Neural cell (in vitro differentiated cells): Measurements from ENCODE around the gene RAF1. TPM values are rescaled to one million over a fixed set of nuclear protein-coding genes. Genes with fewer than 3 reads are reported as not detected.
"Not testable (repeated sequence)": the region's sequence is repeated elsewhere in the genome, so short reads cannot be mapped to it uniquely, and the experiment has no call there.

Experiments
- H2AFZ ChIP-seq: fragments of 200-600, 300-800 bp; sonication (generic), shearing (Covaris generic); 2 replicates; pipeline ENCODE4 v1.6.0; 2014; ENCODE audit warnings: low read depth, mild to moderate bottlenecking, antibody characterized with exemption, low read length, moderate library complexity
- H3F3A ChIP-seq: fragments of 200-600 bp; shearing (Covaris generic); 2 replicates; pipeline ENCODE4 v1.6.1; 2016; ENCODE audit warnings: mild to moderate bottlenecking, moderate library complexity, mixed read lengths, antibody characterized with exemption, low read length; ENCODE audit not compliant: insufficient read depth, poor library complexity, severe bottlenecking
- H3K27ac ChIP-seq: fragments of 200-600, 300-800 bp; sonication (generic), shearing (Covaris generic); 2 replicates; pipeline ENCODE4 v1.5.1; 2014; ENCODE audit warnings: mild to moderate bottlenecking, low read length, moderate library complexity
- H3K27me3 ChIP-seq: fragments of 300-800, 200-600 bp; sonication (generic), shearing (Covaris generic); 2 replicates; pipeline ENCODE4 v1.6.0; 2014; ENCODE audit warnings: mild to moderate bottlenecking, low read depth, low read length, moderate library complexity; ENCODE audit not compliant: insufficient read depth
- H3K36me3 ChIP-seq: fragments of 300-800, 200-600 bp; sonication (generic), shearing (Covaris generic); 2 replicates; pipeline ENCODE4 v1.5.1; 2014; ENCODE audit warnings: mild to moderate bottlenecking, antibody characterized with exemption, low read length, moderate library complexity; ENCODE audit not compliant: insufficient read depth
- H3K4me2 ChIP-seq: fragments of 300-800, 200-600 bp; sonication (generic), shearing (Covaris generic); 2 replicates; pipeline ENCODE4 v1.6.0; 2014; ENCODE audit warnings: mild to moderate bottlenecking, low read length
- H3K4me3 ChIP-seq: fragments of 300-800, 200-600 bp; sonication (generic), shearing (Covaris generic); 2 replicates; pipeline ENCODE4 v1.5.1; 2014; ENCODE audit warnings: mild to moderate bottlenecking, low read length, moderate library complexity
- H3K79me2 ChIP-seq: fragments of 200-600 bp; shearing (Covaris generic); replicated peaks from 2 replicates; pipeline ENCODE4 v1.6.0; 2014; ENCODE audit warnings: mild to moderate bottlenecking, low read length, moderate library complexity; ENCODE audit not compliant: insufficient read depth
- H3K9ac ChIP-seq: fragments of 300-800, 200-600 bp; sonication (generic), shearing (Covaris generic); 2 replicates; pipeline ENCODE4 v1.6.1; 2016; ENCODE audit warnings: mild to moderate bottlenecking, low read length, mixed read lengths
- H3K9me2 ChIP-seq: fragments of 200-600 bp; shearing (Covaris generic); 2 replicates; pipeline ENCODE4 v1.6.1; 2016; ENCODE audit warnings: mild to moderate bottlenecking, low read length, mixed read lengths; ENCODE audit not compliant: insufficient read depth
- H3K9me3 ChIP-seq: fragments of 200-600, 300-800 bp; sonication (generic), shearing (Covaris generic); 2 replicates; pipeline ENCODE4 v1.6.1; 2016; ENCODE audit warnings: mild to moderate bottlenecking, mixed run types, low read length, moderate library complexity, mixed read lengths
- H4K20me1 ChIP-seq: fragments of 200-600 bp; shearing (Covaris generic); 2 replicates; pipeline ENCODE4 v1.6.1; 2016; ENCODE audit warnings: mild to moderate bottlenecking, mixed run types; ENCODE audit not compliant: insufficient read depth
- EP300 ChIP-seq: fragments of 450-650 bp; conservative IDR thresholded peaks from 2 replicates; pipeline ENCODE4 v1.6.1; 2014; ENCODE audit warnings: antibody characterized with exemption, mild to moderate bottlenecking, moderate library complexity; ENCODE audit not compliant: poor library complexity, severe bottlenecking
- EZH2 ChIP-seq: fragments of 200-600, 300-800 bp; shearing (Covaris generic), sonication (generic); IDR thresholded peaks from 2 replicates; pipeline ENCODE4 v1.6.1; 2014; ENCODE audit warnings: antibody characterized with exemption, low read length, borderline replicate concordance, mild to moderate bottlenecking; ENCODE audit not compliant: insufficient read depth, poor library complexity, severe bottlenecking
- MXI1 ChIP-seq: fragments of 450-650 bp; conservative IDR thresholded peaks from 2 replicates; pipeline ENCODE4 v1.6.1; 2014; ENCODE audit warnings: antibody characterized with exemption, mild to moderate bottlenecking; ENCODE audit not compliant: poor library complexity, severe bottlenecking
- POLR2AphosphoS5 ChIP-seq: IDR thresholded peaks from 2 replicates; pipeline ENCODE4 v1.6.1; 2012
- RAD21 ChIP-seq: fragments of 450-650 bp; conservative IDR thresholded peaks from 2 replicates; pipeline ENCODE4 v1.6.1; 2014; ENCODE audit warnings: antibody characterized with exemption, mild to moderate bottlenecking, moderate library complexity
- SMC3 ChIP-seq: fragments of 450-650 bp; conservative IDR thresholded peaks from 2 replicates; pipeline ENCODE4 v1.6.1; 2014; ENCODE audit warnings: antibody characterized with exemption, mild to moderate bottlenecking, moderate library complexity; ENCODE audit not compliant: poor library complexity
- TAF1 ChIP-seq: IDR thresholded peaks from 2 replicates; pipeline ENCODE4 v1.6.1; 2012; ENCODE audit warnings: low read depth
- polyA plus RNA-seq: library from polyadenylated mRNA; depleted of rRNA; stranded (reverse); fragments of >200 nt; gene quantifications from 2 replicates; pipeline ENCODE4 v1.2.3, GENCODE V29; 2014
- TF ChIP-seq, protein P1 (sequence below): fragments of 450-650 bp; IDR thresholded peaks from 2 replicates; pipeline ENCODE4 v1.5.1; 2014; ENCODE audit warnings: antibody characterized with exemption, mild to moderate bottlenecking, moderate library complexity; ENCODE audit not compliant: poor library complexity, severe bottlenecking
- TF ChIP-seq, protein P2 (sequence below): IDR thresholded peaks from 2 replicates; pipeline ENCODE4 v1.6.1; 2012; ENCODE audit warnings: borderline replicate concordance

RAF1 gene
- polyA plus RNA-seq, 1 donor from 2014 or later = 215 TPM

DNA sequence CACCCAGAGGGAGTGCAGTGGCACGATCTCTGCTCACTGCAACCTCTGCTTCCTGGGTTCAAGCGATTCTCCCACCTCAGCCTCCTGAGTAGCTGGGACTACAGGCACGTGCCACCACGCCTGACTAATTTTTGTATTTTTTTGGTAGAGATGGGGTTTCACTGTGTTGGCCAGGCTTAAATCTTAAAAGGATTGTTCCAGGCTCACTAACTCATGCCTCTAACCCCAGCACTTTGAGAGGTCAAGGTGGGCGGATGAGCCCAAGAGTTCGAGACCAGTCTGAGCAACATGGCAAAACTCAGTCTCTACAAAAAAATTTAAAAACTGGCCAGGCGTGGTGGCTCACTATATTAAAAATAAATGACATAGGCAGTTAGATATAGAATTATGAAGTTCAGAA lies 33.1 kb downstream of the RAF1 start:
- H3K9ac ChIP-seq, H3K27ac ChIP-seq, H2AFZ ChIP-seq, H3K4me3 ChIP-seq, H3K36me3 ChIP-seq, H3K9me3 ChIP-seq, H3F3A ChIP-seq, H3K4me2 ChIP-seq, H4K20me1 ChIP-seq, H3K27me3 ChIP-seq, H3K9me2 ChIP-seq: not testable (repeated sequence)
- peaks cover 91% of the 10 kb centered on the region for H3K79me2 ChIP-seq

DNA sequence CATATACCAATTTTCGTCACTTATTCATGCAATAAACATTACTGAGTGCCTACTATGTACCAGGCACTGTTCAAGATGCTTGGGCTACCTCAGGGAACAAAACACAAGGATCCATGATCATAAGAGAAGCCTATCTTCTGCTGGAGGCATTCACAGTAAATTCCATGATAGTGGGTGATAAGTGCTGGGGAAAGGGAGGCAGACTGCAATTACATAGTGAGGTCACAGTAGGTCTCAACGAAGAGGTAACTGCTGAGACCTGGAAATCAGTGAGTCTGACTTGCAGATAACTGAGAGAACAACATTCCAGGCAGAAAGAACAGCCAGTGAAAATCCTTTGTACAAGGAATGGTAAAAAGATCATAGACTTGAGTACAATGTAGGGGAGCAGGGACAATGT lies 33.6 kb downstream of the RAF1 start:
- no peak overlapping the region for H3K27ac ChIP-seq
- H3K36me3 ChIP-seq = no peaks in the 10 kb centered on the region
- H3K9ac ChIP-seq = no peak overlapping the region
- H4K20me1 ChIP-seq = no peaks in the 10 kb centered on the region
- no peak overlapping the region for H3K4me2 ChIP-seq
- no peaks in the 10 kb centered on the region for H3F3A ChIP-seq
- H3K9me2 ChIP-seq = no peaks in the 10 kb centered on the region
- H3K9me3 ChIP-seq = no peaks in the 10 kb centered on the region
- no peak overlapping the region for H3K4me3 ChIP-seq
- H3K79me2 ChIP-seq = peaks cover 96% of the 10 kb centered on the region
- no peaks in the 10 kb centered on the region for H3K27me3 ChIP-seq
- TF ChIP-seq, protein P1, sequence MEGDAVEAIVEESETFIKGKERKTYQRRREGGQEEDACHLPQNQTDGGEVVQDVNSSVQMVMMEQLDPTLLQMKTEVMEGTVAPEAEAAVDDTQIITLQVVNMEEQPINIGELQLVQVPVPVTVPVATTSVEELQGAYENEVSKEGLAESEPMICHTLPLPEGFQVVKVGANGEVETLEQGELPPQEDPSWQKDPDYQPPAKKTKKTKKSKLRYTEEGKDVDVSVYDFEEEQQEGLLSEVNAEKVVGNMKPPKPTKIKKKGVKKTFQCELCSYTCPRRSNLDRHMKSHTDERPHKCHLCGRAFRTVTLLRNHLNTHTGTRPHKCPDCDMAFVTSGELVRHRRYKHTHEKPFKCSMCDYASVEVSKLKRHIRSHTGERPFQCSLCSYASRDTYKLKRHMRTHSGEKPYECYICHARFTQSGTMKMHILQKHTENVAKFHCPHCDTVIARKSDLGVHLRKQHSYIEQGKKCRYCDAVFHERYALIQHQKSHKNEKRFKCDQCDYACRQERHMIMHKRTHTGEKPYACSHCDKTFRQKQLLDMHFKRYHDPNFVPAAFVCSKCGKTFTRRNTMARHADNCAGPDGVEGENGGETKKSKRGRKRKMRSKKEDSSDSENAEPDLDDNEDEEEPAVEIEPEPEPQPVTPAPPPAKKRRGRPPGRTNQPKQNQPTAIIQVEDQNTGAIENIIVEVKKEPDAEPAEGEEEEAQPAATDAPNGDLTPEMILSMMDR = no peak
- no peak overlapping the region for H2AFZ ChIP-seq

DNA sequence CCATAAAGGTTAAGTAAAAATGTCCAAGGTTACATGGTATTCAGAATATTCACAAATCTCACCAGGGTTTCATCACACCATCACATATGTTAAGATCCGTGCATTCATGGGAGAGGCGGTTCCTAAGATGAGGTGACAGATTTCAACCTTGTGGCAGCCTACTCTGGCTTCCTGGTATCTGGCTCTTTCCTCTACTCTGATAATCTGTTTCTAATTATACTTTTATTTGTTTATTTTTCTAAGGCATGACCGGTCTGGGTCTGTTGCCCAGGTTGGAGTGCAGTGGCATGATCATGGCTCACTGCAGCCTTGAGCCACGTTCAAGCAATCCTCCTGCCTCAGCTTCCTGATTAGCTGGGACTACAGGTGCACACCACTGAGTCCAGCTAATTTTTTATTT lies 34.4 kb downstream of the RAF1 start:
- Histone ChIP-seq H3K79me2 (peaks cover 94% of the 10 kb centered on the region), H4K20me1 (no peaks in the 10 kb centered on the region), H3K9me2 (no peaks in the 10 kb centered on the region), H3K36me3 (no peaks in the 10 kb centered on the region), H3K9ac (no peak overlapping the region), H3K4me2 (no peak overlapping the region), H3K9me3 (no peaks in the 10 kb centered on the region), H3F3A (no peaks in the 10 kb centered on the region), H2AFZ (no peak overlapping the region), H3K4me3 (no peak overlapping the region), H3K27me3 (no peaks in the 10 kb centered on the region), H3K27ac (no peak overlapping the region)
- TF ChIP-seq, protein P2, sequence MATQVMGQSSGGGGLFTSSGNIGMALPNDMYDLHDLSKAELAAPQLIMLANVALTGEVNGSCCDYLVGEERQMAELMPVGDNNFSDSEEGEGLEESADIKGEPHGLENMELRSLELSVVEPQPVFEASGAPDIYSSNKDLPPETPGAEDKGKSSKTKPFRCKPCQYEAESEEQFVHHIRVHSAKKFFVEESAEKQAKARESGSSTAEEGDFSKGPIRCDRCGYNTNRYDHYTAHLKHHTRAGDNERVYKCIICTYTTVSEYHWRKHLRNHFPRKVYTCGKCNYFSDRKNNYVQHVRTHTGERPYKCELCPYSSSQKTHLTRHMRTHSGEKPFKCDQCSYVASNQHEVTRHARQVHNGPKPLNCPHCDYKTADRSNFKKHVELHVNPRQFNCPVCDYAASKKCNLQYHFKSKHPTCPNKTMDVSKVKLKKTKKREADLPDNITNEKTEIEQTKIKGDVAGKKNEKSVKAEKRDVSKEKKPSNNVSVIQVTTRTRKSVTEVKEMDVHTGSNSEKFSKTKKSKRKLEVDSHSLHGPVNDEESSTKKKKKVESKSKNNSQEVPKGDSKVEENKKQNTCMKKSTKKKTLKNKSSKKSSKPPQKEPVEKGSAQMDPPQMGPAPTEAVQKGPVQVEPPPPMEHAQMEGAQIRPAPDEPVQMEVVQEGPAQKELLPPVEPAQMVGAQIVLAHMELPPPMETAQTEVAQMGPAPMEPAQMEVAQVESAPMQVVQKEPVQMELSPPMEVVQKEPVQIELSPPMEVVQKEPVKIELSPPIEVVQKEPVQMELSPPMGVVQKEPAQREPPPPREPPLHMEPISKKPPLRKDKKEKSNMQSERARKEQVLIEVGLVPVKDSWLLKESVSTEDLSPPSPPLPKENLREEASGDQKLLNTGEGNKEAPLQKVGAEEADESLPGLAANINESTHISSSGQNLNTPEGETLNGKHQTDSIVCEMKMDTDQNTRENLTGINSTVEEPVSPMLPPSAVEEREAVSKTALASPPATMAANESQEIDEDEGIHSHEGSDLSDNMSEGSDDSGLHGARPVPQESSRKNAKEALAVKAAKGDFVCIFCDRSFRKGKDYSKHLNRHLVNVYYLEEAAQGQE = no peak
- TF ChIP-seq TAF1 (no peak), RAD21 (no peak), EZH2 (no peak), EP300 (no peak), POLR2AphosphoS5 (no peak), SMC3 (no peak), MXI1 (no peak)
- TF ChIP-seq, protein P1 = no peak
